GM23338 (cell line): ENCODE results near the gene G6PD. TPM values are rescaled to one million over a fixed set of nuclear protein-coding genes. Genes with fewer than 3 reads are reported as not detected.

Source experiments
- ATAC-seq: fragments of 200-7000 bp; cut with Tn5 transposase; 3 replicates; pipeline ENCODE4 v1.9.1; 2020
- DNase-seq: peaks from one replicate; pipeline ENCODE4 v3.0.0-alpha.2; 2015; ENCODE audit warnings: low spot score
- H2AFZ ChIP-seq: fragments of 200-600 bp; sonication (generic); 2 replicates; pipeline ENCODE4 v1.8.0; 2016; ENCODE audit warnings: antibody characterized with exemption, mild to moderate bottlenecking, moderate library complexity
- H3F3A ChIP-seq: fragments of 200-600 bp; sonication (generic); replicated peaks from 2 replicates; pipeline ENCODE4 v1.8.0; 2017; ENCODE audit warnings: antibody characterized with exemption, mixed run types, low read depth
- H3K27ac ChIP-seq: fragments of 200-600 bp; sonication (generic); 2 replicates; pipeline ENCODE4 v1.6.1; 2016; ENCODE audit warnings: low read depth
- H3K27me3 ChIP-seq: fragments of 200-600 bp; sonication (generic); 2 replicates; pipeline ENCODE4 v1.8.0; 2016; ENCODE audit warnings: mild to moderate bottlenecking, mixed run types, moderate library complexity; ENCODE audit not compliant: insufficient read depth
- H3K36me3 ChIP-seq: fragments of 200-600 bp; sonication (generic); 2 replicates; pipeline ENCODE4 v1.8.0; 2016; ENCODE audit warnings: mild to moderate bottlenecking; ENCODE audit not compliant: insufficient read depth
- H3K4me1 ChIP-seq: fragments of 200-600 bp; sonication (generic); 2 replicates; pipeline ENCODE4 v1.8.0; 2016; ENCODE audit warnings: mild to moderate bottlenecking, moderate library complexity; ENCODE audit not compliant: insufficient read depth
- H3K4me2 ChIP-seq: fragments of 200-600 bp; sonication (generic); 2 replicates; pipeline ENCODE4 v1.7.1; 2017; ENCODE audit warnings: mixed run types
- H3K4me3 ChIP-seq: fragments of 200-600 bp; sonication (generic); 2 replicates; pipeline ENCODE4 v1.6.1; 2016; ENCODE audit warnings: mixed run types
- H3K79me2 ChIP-seq: fragments of 200-600 bp; sonication (generic); replicated peaks from 2 replicates; pipeline ENCODE4 v1.8.0; 2017; ENCODE audit warnings: mild to moderate bottlenecking; ENCODE audit not compliant: insufficient read depth
- H3K9me2 ChIP-seq: fragments of 200-600 bp; sonication (generic); 2 replicates; pipeline ENCODE4 v1.8.0; 2017; ENCODE audit not compliant: insufficient read depth
- H4K20me1 ChIP-seq: fragments of 200-600 bp; sonication (generic); replicated peaks from 2 replicates; pipeline ENCODE4 v1.8.0; 2017; ENCODE audit warnings: mild to moderate bottlenecking; ENCODE audit not compliant: insufficient read depth
- H3K27ac Mint-ChIP-seq: 2 replicates; pipeline ENCODE4 v1.8.0; 2020; ENCODE audit warnings: inconsistent platforms, mild to moderate bottlenecking, moderate library complexity, mixed read lengths
- H3K27me3 Mint-ChIP-seq: 3 replicates; pipeline ENCODE4 v1.8.0; 2022; ENCODE audit warnings: low read depth, mild to moderate bottlenecking, moderate library complexity, mixed read lengths, inconsistent platforms; ENCODE audit not compliant: insufficient read depth, poor library complexity
- H3K36me3 Mint-ChIP-seq: 3 replicates; pipeline ENCODE4 v1.8.0; 2021; ENCODE audit warnings: low read depth, mild to moderate bottlenecking, inconsistent platforms, moderate library complexity, mixed read lengths
- H3K4me1 Mint-ChIP-seq: 3 replicates; pipeline ENCODE4 v1.8.0; 2020; ENCODE audit warnings: mild to moderate bottlenecking, inconsistent platforms, mixed read lengths
- H3K4me3 Mint-ChIP-seq: 3 replicates; pipeline ENCODE4 v1.8.0; 2021; ENCODE audit warnings: moderate library complexity, mild to moderate bottlenecking, inconsistent platforms, mixed read lengths
- H3K9me3 Mint-ChIP-seq: 3 replicates; pipeline ENCODE4 v1.8.0; 2020; ENCODE audit warnings: moderate library complexity, mild to moderate bottlenecking, inconsistent platforms, mixed read lengths
- CTCF ChIP-seq, 2 experiments: fragments of 200-600 bp in 1 of 2; sonication (generic) in 1 of 2; conservative IDR thresholded peaks; 2 replicates each; pipeline versions ENCODE4 v1.5.1 to v1.6.1; 2016 to 2017; ENCODE audit warnings: antibody characterized with exemption in 2 of 2, low read depth in 2 of 2, mild to moderate bottlenecking in 2 of 2, moderate library complexity in 1 of 2
- ETS1 ChIP-seq: IDR thresholded peaks from 2 replicates; pipeline ENCODE4 v1.6.1; 2016; ENCODE audit warnings: antibody characterized with exemption
- NANOG ChIP-seq: IDR thresholded peaks from 2 replicates; pipeline ENCODE4 v1.6.1; 2016; ENCODE audit warnings: antibody characterized with exemption, borderline replicate concordance
- POLR2AphosphoS5 ChIP-seq: IDR thresholded peaks from 2 replicates; pipeline ENCODE4 v1.6.1; 2016; ENCODE audit warnings: antibody characterized with exemption, low read depth
- REST ChIP-seq: IDR thresholded peaks from one replicate; pipeline ENCODE4 v1.6.1; 2018; ENCODE audit warnings: antibody characterized with exemption; ENCODE audit not compliant: unreplicated experiment
- ZNF114 ChIP-seq: fragments of 250-450 bp; sonication (Bioruptor Pico); IDR thresholded peaks from 2 replicates; pipeline ENCODE4 v1.5.0; 2020; ENCODE audit warnings: mild to moderate bottlenecking, moderate library complexity
- ZNF331 ChIP-seq: fragments of 250-450 bp; sonication (Bioruptor Pico); IDR thresholded peaks from 2 replicates; pipeline ENCODE4 v1.5.0; 2020; ENCODE audit warnings: low read depth, mild to moderate bottlenecking, moderate library complexity
- polyA plus RNA-seq: library from polyadenylated mRNA; unstranded; fragments of >200 nt; fragmentation: Nextera tagmentation; extraction: Ambion mirVana; gene quantifications from 2 replicates; pipeline ENCODE4 v1.2.1, GENCODE V29; 2016
- total RNA-seq: library from RNA; depleted of rRNA; stranded (reverse); fragments of >200 nt; shearing (Covaris generic); gene quantifications from 2 replicates; pipeline ENCODE4 v1.2.3, GENCODE V29; 2014

The G6PD gene
- total and polyA plus RNA-seq, 2 experiments from 2014 or later = 14.4 to 66.7 TPM

- no peak overlapping the region for H2AFZ ChIP-seq
- TF ChIP-seq ZNF331 (CRISPR knock-in tag) (no peak), NANOG (no peak), ZNF114 (CRISPR knock-in tag) (no peak), CTCF (conservative IDR thresholded peaks at IDR 0.05; ENCODE audit: low read depth in 2 of 2) (no peak)
- H3K27ac Mint-ChIP-seq = no peak overlapping the region
- no peaks in the 10 kb centered on the region for H3K4me1 ChIP-seq
- 0 out of 3 replicates have a peak, but pooled peaks cover 3% of the 10 kb centered on the region for H3K9me3 Mint-ChIP-seq
- no peak overlapping the region for H3K4me3 Mint-ChIP-seq
- no peaks in the 10 kb centered on the region for H4K20me1 ChIP-seq
- no peaks in the 10 kb centered on the region for H3K9me2 ChIP-seq
- H3K4me3 ChIP-seq = no peak overlapping the region
- peaks cover 3% of the 10 kb centered on the region for H3K4me1 Mint-ChIP-seq
- H3K27ac ChIP-seq = no peak overlapping the region
- DNase-seq = no peak
- H3K79me2 ChIP-seq = no peaks in the 10 kb centered on the region
- no peak for ATAC-seq
- no peaks in the 10 kb centered on the region for H3K36me3 ChIP-seq
- no peak overlapping the region for H3K4me2 ChIP-seq
- H3K27me3 Mint-ChIP-seq = peaks cover 30% of the 10 kb centered on the region
- H3F3A ChIP-seq = no peaks in the 10 kb centered on the region
- peaks cover under 1% of the 10 kb centered on the region; the same call in 1 of the 3 replicates for H3K36me3 Mint-ChIP-seq
- peaks cover 43% of the 10 kb centered on the region for H3K27me3 ChIP-seq
These were observed 20.8 kb downstream of the G6PD start for GRCh38 chrX:154525606-154526490.

GRCh38 chrX:154519389-154519788 lies 27.3 kb downstream of the G6PD start:
- Histone ChIP-seq H3K36me3 (no peaks in the 10 kb centered on the region), H3K79me2 (no peaks in the 10 kb centered on the region), H3K4me1 (peaks cover 10% of the 10 kb centered on the region), H3K4me2 (no peak overlapping the region), H3K9me2 (no peaks in the 10 kb centered on the region), H3K27ac (no peak overlapping the region), H3F3A (0 out of 2 replicates have a peak, but pooled peaks cover 4% of the 10 kb centered on the region), H3K27me3 (peaks cover 29% of the 10 kb centered on the region), H2AFZ (no peak overlapping the region), H4K20me1 (no peaks in the 10 kb centered on the region), H3K4me3 (no peak overlapping the region)
- DNase-seq (no peak), ATAC-seq (no peak)
- Mint-ChIP-seq H3K4me1 (peaks cover 14% of the 10 kb centered on the region), H3K27ac (no peak overlapping the region), H3K36me3 (no peaks in the 10 kb centered on the region), H3K27me3 (peaks cover 19% of the 10 kb centered on the region), H3K9me3 (no peaks in the 10 kb centered on the region), H3K4me3 (no peak overlapping the region)
- TF ChIP-seq REST (no peak), ETS1 (no peak), POLR2AphosphoS5 (no peak), ZNF114 (CRISPR knock-in tag) (no peak)
